HG03354 (cell line): ENCODE results near the gene PARP16.
"Not testable (repeated sequence)": the region's sequence is repeated elsewhere in the genome, so short reads cannot be mapped to it uniquely, and the experiment has no call there.

ENCODE experiments used
- ATAC-seq: cut with Tn5 transposase; IDR thresholded peaks from one replicate; pipeline ENCODE4 v1.9.1; 2021; ENCODE audit warnings: mild to moderate bottlenecking; ENCODE audit not compliant: unreplicated experiment, poor library complexity, severe bottlenecking

Gene PARP16

DNA sequence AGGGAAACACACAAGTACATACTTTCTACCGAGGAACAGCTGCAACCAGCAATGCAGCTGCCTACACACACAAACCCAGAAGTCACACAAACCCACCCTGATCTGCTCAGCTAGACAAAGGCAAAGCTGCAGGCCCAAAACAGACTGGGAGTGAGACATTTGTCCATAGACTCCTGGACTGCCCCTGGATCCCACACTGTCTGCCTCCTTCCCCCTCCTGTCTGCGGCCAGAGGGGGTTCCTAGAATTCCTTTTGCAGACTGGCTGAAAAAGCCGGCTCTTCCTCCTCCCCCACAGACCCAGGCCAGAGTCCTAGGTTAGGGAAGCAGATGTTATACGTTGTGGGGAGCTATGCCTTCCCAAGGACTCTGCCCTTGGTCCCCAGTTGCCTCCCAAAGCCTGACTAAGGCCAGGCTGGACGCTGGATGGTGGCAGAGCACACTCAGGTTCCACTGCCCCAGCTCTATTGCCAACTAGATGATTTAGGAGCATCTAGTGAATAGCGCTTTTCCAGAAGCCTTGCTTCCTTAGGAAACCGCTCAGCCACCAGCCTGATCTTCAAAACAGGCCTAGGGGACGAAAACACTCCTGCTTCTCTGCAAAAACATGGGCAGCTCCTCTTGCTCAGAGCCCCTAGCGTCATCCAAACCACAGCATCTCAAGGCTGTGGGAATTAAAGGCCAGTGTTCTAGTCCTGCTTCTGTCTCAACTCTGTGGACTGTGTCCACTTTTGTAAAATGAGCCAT lies 38.0 kb downstream of the PARP16 start:
- no peak for ATAC-seq

DNA sequence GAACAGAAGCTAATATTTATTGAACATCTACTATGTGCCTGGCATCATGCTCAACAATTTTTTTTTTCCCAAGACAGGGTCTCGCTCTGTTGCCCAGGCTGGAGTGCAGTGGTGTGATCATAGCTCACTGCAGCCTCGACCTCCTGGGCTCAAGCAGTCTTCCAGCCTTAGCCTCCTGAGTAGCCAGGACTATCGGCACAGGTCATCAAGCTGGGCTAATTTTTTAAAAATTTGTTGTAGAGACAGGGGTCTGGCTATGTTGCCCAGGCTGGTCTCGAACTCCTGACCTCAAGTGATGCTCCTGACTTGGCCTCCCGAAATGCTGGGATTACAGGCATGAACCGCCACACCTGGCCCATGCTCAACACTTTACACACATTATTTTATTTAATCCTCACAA lies 39.7 kb downstream of the PARP16 start:
- ATAC-seq: no peak

DNA sequence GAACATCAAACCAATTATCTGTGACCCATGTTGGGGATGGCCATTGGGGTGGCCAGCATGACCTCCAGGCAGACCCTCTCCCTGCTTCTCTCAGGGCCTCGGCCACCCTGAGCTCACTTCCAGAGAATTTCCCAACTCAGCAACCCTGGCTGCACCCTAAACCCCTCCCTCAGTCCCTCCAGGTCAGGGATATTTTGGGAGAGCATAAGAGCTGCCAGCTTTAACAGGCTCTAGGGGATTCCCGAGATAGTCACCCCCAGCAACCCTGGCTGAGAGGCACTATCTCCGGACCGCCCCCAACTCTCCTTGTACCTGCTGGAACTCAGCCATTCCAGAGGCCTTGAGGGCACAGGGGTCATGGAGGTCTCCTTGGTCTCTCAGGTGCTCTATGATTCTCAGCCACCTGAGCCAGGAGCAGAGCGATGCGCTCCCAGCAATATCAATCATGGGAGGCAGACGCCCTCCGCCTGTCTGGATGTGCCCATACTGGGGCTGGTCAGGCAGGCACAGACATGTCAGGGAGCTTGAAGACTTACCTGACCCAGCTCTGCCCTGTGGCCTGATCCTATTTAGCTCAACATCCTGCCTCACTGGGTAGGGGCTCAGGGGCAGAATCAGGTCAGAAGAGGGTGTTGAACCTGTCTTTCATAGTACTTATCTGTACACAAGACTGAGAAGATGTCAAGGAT lies 40.5 kb downstream of the PARP16 start:
- ATAC-seq: no peak

DNA sequence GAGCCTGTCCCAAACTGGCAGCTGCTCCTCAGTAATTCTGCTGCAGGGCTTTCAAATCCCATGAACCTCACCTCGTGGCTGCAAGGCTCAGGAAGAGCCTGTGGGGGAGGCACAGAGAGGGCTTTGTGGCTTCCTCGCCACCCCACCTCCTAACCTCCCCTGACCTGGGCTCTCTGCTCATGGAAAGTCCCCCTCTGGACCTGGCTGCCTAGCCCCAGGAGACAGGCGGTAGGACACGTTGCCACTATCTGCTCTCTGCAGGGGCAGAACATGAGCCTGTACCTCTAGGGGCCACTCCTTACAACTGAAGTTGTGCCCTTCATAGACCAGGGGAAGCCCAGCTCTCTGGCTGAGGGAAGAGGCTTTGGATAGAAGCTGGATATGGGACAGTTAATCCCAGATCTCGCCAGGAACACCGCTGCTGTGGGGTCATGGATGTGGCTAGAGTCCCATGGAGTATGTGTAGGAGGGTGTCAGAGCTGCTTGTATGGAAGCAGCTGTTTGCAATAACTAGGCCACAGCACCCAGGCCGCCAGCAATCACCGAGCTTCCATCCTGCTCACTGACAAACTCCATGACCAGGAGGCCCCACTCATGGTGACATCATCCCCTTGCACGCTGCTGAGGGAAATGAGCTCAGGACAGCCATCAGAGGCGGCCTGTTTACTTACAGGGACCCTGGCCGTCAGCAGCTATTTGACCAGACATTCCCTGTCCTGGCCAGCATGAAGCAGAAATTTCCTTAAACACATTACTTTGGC lies 41.4 kb downstream of the PARP16 start:
- no peak for ATAC-seq

DNA sequence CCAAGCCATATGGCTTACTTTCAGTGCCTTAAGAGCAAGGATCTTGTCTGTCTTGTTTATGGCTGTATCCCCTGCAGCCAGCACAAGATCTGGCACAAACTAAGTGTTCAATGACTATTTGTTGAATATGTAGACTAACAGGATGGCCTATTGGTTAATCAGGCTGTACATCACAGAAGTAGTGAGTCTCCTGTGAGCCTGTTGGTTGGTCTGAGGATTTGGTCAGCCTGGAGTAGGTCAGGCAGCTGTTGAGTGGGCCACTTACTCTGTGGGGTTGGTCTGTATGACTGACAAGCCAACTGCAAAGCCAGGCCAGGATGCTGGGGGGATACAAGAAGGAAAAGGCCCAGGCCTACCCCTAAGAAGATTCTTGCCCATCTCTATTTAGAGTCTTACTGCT lies 42.0 kb downstream of the PARP16 start:
- no peak for ATAC-seq

DNA sequence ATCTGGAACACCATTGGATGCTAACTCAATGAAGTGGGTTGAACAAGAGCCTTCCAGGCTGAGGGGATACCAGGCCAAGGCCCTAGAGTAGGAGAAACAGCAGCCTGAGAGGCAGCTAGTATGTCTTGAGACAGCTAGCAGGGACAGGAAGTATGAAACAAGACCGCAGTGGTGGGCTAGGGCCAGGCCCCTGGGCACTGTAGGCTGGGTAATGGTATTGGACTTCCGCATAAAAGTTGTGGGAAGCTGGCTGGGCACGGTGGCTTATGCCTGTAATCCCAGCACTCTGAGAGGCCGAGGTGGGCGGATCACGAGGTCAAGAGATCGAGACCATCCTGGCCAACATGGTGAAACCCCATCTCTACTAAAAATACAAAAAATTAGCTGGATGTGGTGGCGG lies 50.2 kb downstream of the PARP16 start:
- not testable (repeated sequence) for ATAC-seq

DNA sequence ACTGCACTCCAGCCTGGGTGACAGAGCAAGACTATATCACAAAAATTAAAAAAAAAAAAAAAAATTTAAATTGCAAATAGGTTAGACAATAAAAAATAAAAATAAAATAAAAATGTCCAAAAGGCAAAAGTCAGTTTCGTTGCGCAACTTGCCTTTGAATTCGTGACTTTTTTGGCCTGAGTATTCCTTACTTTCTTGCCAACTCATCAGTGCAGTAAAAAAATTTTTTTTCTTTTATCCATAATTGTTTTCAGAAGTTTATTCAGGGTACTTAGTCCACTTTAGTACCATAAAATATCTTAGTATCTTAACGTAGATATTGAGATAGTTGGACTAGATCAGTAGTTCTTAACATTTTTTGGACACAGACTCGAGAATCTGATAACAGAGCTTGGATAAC lies 53.0 kb downstream of the PARP16 start:
- ATAC-seq: no peak

DNA sequence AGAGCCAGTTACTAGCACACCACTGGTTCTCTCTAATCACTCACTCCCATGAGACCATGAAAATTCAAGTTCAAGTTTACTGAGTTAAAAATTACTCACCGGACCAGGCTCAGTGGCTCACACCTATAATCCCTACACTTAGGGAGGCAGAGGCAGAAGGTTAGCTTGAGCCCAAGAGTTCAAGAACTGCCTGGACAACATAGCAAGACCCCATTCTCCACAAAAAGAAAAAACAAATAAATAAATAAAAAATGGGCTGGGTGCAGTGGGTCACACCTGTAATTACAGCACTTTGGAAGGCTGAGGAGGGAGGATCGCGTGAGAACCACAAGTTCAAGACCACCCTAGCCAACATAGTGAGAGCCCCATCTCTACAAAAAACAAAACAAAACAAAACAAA lies 54.2 kb downstream of the PARP16 start:
- no peak for ATAC-seq

DNA sequence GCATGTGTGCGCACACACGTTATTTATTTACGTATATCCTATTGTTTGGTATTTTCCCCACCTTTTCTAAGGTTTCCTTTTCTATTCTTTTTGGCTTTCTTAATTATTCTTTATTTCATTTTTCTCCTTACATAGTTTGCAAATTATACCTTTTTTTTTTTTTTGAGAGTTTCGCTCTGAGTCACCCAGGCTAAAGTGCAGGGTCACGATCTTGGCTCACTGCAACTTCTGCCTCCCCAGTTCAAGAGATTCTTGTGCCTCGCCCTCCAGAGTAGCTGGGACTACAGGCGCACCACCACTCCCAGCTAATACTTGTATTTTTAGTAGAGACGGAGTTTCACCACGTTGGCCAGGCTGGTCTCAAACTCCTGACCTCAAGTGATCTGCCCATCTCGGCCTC lies 55.4 kb downstream of the PARP16 start:
- no peak for ATAC-seq

DNA sequence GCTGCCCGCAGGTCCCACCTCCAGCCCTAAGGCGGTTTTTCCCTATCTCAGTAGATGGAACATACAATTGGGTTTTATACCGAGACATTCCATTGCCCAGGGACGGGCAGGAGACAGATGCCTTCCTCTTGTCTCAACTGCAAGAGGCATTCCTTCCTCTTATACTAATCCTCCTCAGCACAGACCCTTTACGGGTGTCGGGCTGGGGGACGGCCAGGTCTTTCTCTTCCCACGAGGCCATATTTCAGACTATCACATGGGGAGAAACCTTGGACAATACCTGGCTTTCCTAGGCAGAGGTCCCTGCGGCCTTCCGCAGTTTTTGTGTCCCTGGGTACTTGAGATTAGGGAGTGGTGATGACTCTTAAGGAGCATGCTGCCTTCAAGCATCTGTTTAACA lies 59.8 kb downstream of the PARP16 start:
- not testable (repeated sequence) for ATAC-seq

DNA sequence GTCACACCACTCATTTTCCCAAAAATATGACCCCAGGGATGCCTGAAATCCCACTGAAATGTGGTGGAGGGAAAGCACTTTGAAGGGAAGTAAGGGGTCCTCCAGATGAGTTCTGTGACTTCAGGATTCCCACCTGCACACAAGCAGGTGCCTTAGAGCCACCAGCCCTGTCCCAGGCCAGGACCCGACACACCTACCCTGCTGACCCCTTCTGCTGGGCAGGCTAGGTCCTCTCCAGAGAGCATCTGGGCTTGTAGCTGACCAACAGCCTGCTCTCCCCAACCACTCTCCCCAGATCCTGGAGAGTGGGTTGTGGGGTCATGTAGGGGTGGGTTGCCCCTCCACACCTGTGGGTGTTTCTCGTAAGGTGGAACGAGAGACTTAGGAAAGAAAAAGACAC lies 60.5 kb downstream of the PARP16 start:
- no peak for ATAC-seq

DNA sequence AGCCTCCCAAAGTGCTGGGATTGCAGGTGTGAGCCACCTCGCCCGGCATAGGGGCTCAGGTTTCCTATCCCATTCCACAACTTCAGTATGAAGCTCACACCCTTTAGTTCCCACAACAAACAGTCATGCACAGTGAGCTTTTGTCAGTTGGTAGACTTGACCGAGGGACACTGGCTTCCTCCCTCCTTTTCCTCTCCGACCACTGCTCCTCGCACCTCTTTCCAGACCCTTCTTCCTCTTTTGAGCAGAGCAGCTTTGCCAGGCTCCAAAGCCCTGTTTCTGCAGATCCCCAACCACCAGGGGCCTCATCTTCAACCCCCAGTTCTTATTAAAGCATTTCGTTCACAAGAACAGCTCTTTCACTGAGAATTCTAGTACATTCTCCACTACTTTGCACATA lies 62.7 kb downstream of the PARP16 start:
- ATAC-seq: no peak

DNA sequence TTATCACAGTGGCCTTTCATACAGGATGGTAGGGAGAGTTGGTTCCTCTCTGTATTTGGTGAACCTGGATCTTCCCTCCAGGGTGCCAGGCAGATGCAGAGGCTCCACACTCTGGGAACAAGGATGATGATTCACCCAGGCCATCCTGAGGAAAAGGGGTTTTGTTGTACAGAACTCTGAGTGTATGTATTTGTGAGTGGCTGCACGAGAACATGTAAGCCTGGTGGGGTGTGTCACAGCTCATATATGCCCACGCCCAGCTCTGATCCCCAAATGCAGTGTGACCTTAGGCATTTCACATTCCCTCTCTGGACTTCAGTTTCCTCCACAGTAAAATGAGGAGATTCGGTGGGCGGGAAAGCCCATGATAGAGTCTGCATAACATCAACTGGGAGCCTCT lies 63.8 kb downstream of the PARP16 start:
- no peak for ATAC-seq

DNA sequence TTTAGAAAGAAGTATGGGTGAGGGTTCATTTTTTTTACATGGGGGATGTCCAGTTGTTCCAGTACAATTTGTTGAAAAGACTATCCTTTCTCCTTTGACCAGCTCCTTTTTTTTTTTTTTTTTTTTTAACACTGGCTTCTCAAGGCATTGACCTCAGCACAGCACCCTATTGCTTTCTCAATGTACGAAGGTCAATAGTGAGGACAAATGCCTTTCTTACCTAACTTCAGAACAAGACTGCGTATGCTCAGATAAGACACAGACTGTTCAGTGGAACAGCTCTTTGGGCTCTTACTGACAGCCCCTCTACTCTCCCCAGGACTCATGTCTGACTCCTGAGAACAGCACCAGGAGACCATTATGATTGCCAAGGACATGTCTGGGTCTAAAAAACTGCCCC lies 65.0 kb downstream of the PARP16 start:
- ATAC-seq: no peak

DNA sequence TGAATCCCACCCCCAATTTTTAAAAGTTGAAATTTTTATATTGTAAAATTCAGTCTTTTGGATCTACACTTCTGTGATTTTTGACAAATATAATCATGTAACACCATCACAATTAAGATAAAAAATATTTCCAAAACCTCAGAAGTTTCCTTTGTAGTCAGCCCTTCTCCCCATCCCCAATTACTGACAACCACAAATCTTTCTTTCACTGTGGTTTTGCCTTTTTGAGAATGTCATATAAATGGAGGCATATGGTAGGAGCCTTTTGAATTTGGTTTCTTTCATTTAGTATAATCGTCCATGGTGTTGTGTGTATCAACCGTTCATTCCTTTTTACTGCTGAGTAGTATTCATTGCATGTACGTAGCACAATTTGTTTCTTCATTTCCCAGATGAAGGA lies 67.5 kb downstream of the PARP16 start:
- no peak for ATAC-seq

DNA sequence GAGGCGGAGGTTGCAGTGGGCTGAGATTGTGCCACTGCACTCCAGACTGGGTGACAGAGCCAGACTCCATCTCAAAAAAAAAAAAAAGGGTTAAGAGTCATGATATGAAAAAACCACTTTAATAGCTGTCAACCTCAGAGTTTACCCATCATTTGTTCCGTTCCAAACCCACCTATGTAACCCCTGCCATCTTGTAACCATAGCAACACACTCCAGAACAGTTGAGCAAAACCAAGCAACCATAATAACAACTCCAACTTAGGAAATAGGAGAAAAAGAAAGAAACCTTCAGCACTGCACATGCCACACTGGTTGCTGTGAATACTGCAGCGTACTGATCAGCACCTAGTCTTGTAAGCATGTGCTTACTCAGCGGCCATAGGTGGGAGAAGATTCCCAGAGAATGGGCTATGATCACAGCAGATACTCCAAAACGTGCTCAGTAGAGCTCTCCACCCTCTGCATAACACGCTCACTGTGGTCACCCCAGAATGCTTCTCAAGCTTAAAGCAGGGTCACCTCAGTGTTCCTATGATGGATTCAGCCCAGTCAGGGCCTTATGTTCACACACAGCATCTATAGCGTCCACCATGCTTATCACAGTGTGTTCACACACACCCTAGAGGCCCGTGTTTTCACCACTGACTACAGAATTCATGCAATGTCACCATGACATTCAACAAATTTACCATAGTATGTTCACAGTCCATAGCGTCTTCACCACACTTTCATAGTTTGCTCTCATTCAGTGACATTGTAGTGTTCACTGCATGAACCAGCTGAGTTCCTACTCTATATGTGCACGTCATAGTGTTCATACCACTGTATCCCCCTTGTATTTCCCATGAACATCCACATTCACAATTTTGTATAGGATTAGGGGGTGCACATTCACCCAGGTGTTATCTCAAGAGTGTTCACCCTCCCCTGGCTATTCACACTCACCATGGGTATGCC lies 68.9 kb downstream of the PARP16 start:
- ATAC-seq: no peak

DNA sequence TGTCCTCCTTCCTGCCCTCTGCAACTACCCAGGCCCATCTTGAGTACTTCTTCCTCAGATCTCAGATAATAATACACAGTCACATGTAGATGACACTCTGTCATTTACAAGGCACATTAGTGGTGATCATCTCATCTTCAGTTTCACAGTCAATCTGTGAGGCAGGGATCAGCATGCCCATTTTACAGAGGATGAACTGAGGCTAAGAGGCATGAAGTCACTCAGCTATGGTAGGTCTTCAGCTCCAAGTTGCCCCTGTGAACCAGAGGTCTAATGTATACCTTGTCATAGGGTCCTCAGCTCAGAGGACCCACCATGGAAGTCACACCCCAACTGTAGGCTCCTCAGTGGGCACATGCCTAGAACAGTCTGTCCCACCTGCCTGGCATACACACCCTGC lies 71.2 kb downstream of the PARP16 start:
- no peak for ATAC-seq

DNA sequence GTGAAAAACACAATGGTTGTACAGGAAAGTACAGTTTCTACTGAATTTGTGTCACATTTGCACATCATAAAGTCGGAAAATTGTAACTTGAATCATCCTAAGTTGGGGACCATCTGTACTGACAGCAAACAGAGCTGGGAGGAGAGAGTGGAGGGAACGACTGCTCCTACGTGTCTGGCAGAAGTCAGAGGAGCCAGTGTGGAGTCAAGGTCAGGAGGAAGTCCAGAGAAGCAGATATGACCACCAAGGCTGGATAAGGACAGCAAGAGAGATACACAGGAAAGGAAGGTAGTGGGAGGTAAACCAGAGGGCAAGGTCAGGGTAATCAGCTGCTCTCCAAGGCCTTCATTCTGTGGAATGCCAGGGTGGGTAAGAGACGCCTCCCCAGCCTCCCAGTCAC lies 72.7 kb downstream of the PARP16 start:
- ATAC-seq: no peak

DNA sequence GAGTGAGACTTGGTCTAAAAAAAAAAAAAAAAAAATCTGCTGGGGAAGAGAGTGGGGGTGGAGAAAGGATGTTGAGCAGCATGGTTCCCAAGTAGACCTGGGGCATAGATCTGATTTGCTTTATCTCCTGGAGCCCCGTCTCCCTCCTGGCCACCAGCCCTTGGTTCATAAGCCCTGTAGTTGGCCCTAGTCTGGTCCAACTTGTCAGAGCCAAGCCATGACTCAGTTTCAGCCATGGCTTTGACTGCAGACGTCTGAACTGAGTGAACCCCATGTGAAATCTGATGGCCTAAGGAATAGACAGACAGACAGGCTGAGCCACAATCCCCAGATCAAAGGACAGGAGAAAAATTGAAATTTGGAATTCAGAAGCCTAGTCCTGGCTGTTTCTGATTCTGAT lies 73.4 kb downstream of the PARP16 start:
- no peak for ATAC-seq

DNA sequence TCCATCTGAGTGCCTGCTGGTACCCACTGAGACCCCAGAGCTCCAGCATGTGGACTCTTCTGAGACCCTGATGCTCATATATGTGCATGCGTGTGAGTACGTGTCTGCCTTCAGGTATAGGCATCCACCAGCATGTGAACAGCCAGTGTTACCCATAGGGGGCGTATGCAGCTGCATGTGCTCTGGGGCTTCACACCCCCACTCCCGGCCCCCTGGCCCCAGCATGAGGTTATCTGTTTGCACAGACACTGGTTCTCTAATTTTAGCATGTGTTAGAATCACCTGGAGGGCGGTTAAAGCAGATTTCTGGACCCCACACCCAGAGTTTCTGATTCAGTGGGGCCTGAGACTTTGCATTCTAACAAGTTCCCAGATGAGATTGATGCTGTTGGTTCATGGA lies 74.6 kb downstream of the PARP16 start:
- no peak for ATAC-seq
